Thoracic aorta (tissue), 2 donors: ENCODE results near the gene GBA2. TPM values are rescaled to one million over a fixed set of nuclear protein-coding genes. Genes with fewer than 3 reads are reported as not detected.
A peak's percentile ranks its signal among the peaks of the same experiment; 100 is the strongest.

Experiments used
- ATAC-seq: fragments of 150-250 bp; one replicate; pipeline ENCODE4 v1.8.0; 2017; ENCODE audit warnings: low read depth; ENCODE audit not compliant: insufficient number of reproducible peaks, low FRiP score
- DNase-seq: peaks from one replicate; pipeline ENCODE4 v3.0.0-alpha.2; 2020; ENCODE audit warnings: low spot score
- H3K27ac ChIP-seq, 2 donors: fragments of 200-600 bp; sonication (generic); 1 replicate in 1 of 2; 2 replicates in 1 of 2; pipeline ENCODE4 v1.5.1; 2016; ENCODE audit warnings: mild to moderate bottlenecking in 2 of 2, moderate library complexity in 2 of 2
- H3K27me3 ChIP-seq: fragments of 200-600 bp; sonication (generic); replicated peaks from 2 replicates; pipeline ENCODE4 v1.6.0; 2016; ENCODE audit warnings: mild to moderate bottlenecking; ENCODE audit not compliant: insufficient read depth
- H3K36me3 ChIP-seq: fragments of 200-600 bp; sonication (generic); one replicate; pipeline ENCODE4 v1.5.1; 2016
- H3K4me1 ChIP-seq, 2 donors: fragments of 200-600 bp; sonication (generic); 1 replicate in 1 of 2; 2 replicates in 1 of 2; pipeline versions ENCODE4 v1.5.1 to v1.6.0; 2016; ENCODE audit warnings: low read depth in 2 of 2, mild to moderate bottlenecking in 1 of 2; ENCODE audit not compliant: control insufficient read depth in 1 of 2
- H3K4me3 ChIP-seq: fragments of 200-600 bp; sonication (generic); 2 replicates; pipeline ENCODE4 v1.5.1; 2016; ENCODE audit warnings: mild to moderate bottlenecking
- H3K9me3 ChIP-seq: fragments of 200-600 bp; sonication (generic); 2 replicates; pipeline ENCODE4 v1.5.1; 2016
- CTCF ChIP-seq: fragments of 200-600 bp; sonication (generic); IDR thresholded peaks from one replicate; pipeline ENCODE4 v1.5.1; 2019; ENCODE audit warnings: antibody characterized with exemption
- total RNA-seq, 2 donors: library from RNA; depleted of rRNA; stranded (reverse); fragments of >200 nt; gene quantifications; one replicate each; pipeline versions ENCODE4 v1.1.0 to v1.2.3, GENCODE V29; 2016

The GBA2 gene
- total RNA-seq, 2 donors from 2014 or later: 75.8 to 115 TPM

- ATAC-seq (no peak), DNase-seq (no peak)
- Histone ChIP-seq H3K27me3 (no peaks in the 10 kb centered on the region), H3K36me3 (peaks cover 28% of the 10 kb centered on the region), H3K4me3 (peak overlapping the region; percentile 86), H3K27ac (peak overlapping the region; percentile 99), H3K4me1 (peaks cover 20 to 55% of the 10 kb centered on the region in 2 donors), H3K9me3 (no peaks in the 10 kb centered on the region)
- TF ChIP-seq CTCF: no peak
Observed at GRCh38 chr9:35727676-35728040, 21.4 kb downstream of the GBA2 start.

GRCh38 chr9:35726931-35727330 lies 22.1 kb downstream of the GBA2 start:
- Histone ChIP-seq H3K9me3 (no peaks in the 10 kb centered on the region), H3K36me3 (peaks cover 35% of the 10 kb centered on the region), H3K4me3 (peak overlapping the region; percentile 86), H3K4me1 (peaks cover 20 to 55% of the 10 kb centered on the region in 2 donors), H3K27ac (peak overlapping the region; percentile 99), H3K27me3 (no peaks in the 10 kb centered on the region)
- peak; percentile 67 for DNase-seq
- peak; percentile 28 for TF ChIP-seq CTCF
- no peak for ATAC-seq

GRCh38 chr9:35725362-35725761 lies 23.7 kb downstream of the GBA2 start:
- ATAC-seq (no peak), DNase-seq (no peak)
- Histone ChIP-seq H3K27me3 (no peaks in the 10 kb centered on the region), H3K36me3 (peaks cover 51% of the 10 kb centered on the region), H3K4me3 (no peak overlapping the region), H3K9me3 (no peaks in the 10 kb centered on the region), H3K27ac (peak overlapping the region; percentile 99), H3K4me1 (peaks cover 20 to 49% of the 10 kb centered on the region in 2 donors)
- no peak for TF ChIP-seq CTCF

- H3K4me1 ChIP-seq: peaks cover 14 to 36% of the 10 kb centered on the region in 2 donors
- no peak overlapping the region for H3K4me3 ChIP-seq
- no peaks in the 10 kb centered on the region for H3K27me3 ChIP-seq
- peak overlapping the region in 1 of 2 donors; percentile 99 for H3K27ac ChIP-seq
- H3K36me3 ChIP-seq: peaks cover 66% of the 10 kb centered on the region
- no peaks in the 10 kb centered on the region for H3K9me3 ChIP-seq
- DNase-seq (no peak), ATAC-seq (no peak)
- TF ChIP-seq CTCF: no peak
Observed at GRCh38 chr9:35723908-35724307, 25.1 kb downstream of the GBA2 start.

GRCh38 chr9:35723426-35723825 lies 25.6 kb downstream of the GBA2 start:
- no peaks in the 10 kb centered on the region for H3K9me3 ChIP-seq
- ATAC-seq: no peak
- peaks cover 11 to 31% of the 10 kb centered on the region in 2 donors for H3K4me1 ChIP-seq
- peak overlapping the region in 1 of 2 donors; percentile 13 for H3K27ac ChIP-seq
- peaks cover 70% of the 10 kb centered on the region for H3K36me3 ChIP-seq
- DNase-seq: no peak
- H3K27me3 ChIP-seq: no peaks in the 10 kb centered on the region
- TF ChIP-seq CTCF: no peak
- no peak overlapping the region for H3K4me3 ChIP-seq
